IPS-18c (cell line): ENCODE data around the gene CFAP100.
A peak's percentile ranks its signal among the peaks of the same experiment; 100 is the strongest.

ENCODE experiments used
- H3K4me3 ChIP-seq: 2 replicates; pipeline ENCODE4 v1.7.0; 2013; ENCODE audit warnings: low read depth, mild to moderate bottlenecking, low read length, moderate library complexity; ENCODE audit not compliant: insufficient read depth
- H3K9me3 ChIP-seq: one replicate; pipeline ENCODE4 v1.6.1; 2013; ENCODE audit warnings: mild to moderate bottlenecking, low read length, moderate library complexity; ENCODE audit not compliant: control insufficient read depth, insufficient read depth

The CFAP100 gene

GRCh38 chr3:126474498-126475412 is 80.0 kb downstream of the CFAP100 start:
- H3K4me3 ChIP-seq: peak overlapping the region; percentile 63
- no peaks in the 10 kb centered on the region for H3K9me3 ChIP-seq

GRCh38 chr3:126475413-126476114 is 80.9 kb downstream of the CFAP100 start, which contains the start of gene ZXDC:
Gene ZXDC, minus strand, starts transcription at chr3:126475891. Its CDS starts 26 bp downstream, at chr3:126475865.
- H3K4me3 ChIP-seq: peak within 1 kb of the TSS; percentile 70

GRCh38 chr3:126476166-126477060 is 81.7 kb downstream of the CFAP100 start:
- H3K4me3 ChIP-seq: peak overlapping the region; percentile 70
- H3K9me3 ChIP-seq: no peaks in the 10 kb centered on the region

More at GRCh38 chr3:126475413-126476114, 80.9 kb downstream of the CFAP100 start, which contains the start of gene ZXDC:
- no peaks in the 10 kb centered on the region for H3K9me3 ChIP-seq

- H3K9me3 ChIP-seq: no peaks in the 10 kb centered on the region
- no peak overlapping the region for H3K4me3 ChIP-seq
Observed at GRCh38 chr3:126477061-126477380, 82.3 kb downstream of the CFAP100 start.

DNA sequence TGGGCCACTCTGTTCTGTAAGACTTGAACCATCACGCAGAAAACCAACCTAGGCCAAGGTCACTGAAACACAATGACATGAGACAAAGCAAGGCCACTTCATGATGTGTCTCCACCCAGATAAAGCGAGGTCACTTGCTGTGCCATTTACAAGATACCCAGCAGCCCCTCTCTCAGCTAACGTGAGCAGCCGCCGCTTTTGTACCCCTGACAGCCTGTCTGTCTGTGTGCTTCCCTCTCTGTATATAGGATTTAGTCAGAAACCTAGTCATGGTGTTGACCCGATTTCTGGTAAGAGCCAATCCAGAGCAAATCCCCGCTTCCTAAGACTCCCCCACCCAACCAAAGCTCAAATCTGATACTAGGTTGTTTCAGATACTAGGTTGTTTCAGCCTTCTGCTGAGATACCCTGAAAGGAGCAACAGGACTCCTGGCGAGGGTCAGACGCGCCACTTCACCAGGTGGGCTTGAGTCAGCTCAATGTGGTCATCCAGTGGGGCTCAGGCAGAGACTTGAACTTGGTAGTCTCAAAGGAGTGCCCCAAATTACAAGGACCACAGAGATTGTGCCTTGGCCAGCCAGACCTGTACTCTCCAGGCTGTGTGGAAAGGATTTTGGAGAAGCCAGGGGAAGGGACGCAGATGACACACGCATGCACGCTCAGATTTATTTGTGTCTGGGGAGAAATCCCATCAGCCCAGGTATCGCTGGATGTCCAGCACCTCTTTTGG is 84.0 kb downstream of the CFAP100 start:
- H3K9me3 ChIP-seq: no peaks in the 10 kb centered on the region
- H3K4me3 ChIP-seq: no peak overlapping the region

GRCh38 chr3:126479642-126480041 is 84.9 kb downstream of the CFAP100 start:
- no peaks in the 10 kb centered on the region for H3K9me3 ChIP-seq
- H3K4me3 ChIP-seq: no peak overlapping the region

GRCh38 chr3:126480206-126480605 is 85.5 kb downstream of the CFAP100 start:
- Histone ChIP-seq H3K9me3 (no peaks in the 10 kb centered on the region), H3K4me3 (no peak overlapping the region)

DNA sequence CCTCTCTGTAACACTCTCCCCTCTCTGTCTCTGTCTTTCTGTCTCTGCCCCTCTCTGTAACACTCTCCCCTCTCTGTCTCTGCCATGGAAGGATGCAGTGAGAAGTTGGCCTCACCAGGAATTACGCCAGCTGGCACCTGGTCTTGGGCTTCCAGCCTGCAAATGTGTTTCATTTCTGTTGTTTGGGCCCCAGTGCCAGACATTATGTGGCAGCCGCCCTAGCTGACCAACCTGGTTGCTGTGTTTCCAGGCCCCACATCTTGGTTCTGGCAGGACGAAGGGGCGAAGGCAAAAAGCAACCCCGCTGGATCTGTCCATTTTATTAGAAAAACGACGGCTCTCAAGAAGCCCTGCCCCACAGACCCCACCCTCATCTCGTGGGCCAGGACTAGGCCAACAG is 86.2 kb downstream of the CFAP100 start:
- Histone ChIP-seq H3K9me3 (no peaks in the 10 kb centered on the region), H3K4me3 (no peak overlapping the region)

GRCh38 chr3:126481808-126482502 is 87.2 kb downstream of the CFAP100 start:
- no peak overlapping the region for H3K4me3 ChIP-seq

DNA sequence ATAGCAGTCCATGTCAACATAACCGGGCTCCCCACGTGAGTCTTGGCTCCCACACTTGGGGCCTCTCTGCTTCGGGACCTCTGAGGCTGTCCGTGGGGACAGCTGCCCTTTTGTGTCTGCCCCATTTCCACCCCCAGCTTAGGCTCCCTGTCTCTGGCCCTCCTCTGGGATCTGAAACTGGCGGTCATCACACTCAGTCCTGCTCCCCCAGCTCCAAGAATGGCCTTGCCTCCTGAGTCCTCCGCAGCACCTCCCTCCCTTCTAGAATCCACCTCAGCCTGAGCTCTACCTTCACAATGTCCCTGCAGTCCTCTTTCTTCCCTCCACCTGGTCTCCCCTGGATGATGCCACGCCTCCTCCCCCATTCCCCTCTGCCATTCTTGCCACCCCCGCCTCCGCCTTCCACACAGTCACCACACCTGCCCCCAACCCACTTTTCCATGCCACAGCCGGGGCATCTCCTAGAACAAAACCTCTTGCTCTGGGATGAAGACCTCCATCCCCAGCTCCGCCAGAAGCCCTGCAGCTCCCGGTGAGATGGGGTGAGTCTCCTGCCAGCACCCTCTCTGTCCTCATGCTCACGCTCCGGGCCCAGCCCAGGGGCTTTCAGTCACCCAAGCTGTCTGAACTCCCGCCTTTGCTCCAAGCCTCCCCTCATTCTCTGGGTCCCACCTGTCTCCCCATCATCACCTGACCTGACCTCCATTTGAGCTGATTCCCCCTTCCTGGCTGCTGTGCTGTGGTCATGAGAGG is 88.0 kb downstream of the CFAP100 start:
- Histone ChIP-seq H3K4me3 (no peak overlapping the region), H3K9me3 (no peaks in the 10 kb centered on the region)

More at GRCh38 chr3:126481808-126482502, 87.2 kb downstream of the CFAP100 start:
- H3K9me3 ChIP-seq: no peaks in the 10 kb centered on the region

GRCh38 chr3:126483321-126483761 is 88.6 kb downstream of the CFAP100 start:
- Histone ChIP-seq H3K4me3 (no peak overlapping the region), H3K9me3 (no peaks in the 10 kb centered on the region)

GRCh38 chr3:126484148-126484547 is 89.4 kb downstream of the CFAP100 start:
- no peaks in the 10 kb centered on the region for H3K9me3 ChIP-seq
- no peak overlapping the region for H3K4me3 ChIP-seq

DNA sequence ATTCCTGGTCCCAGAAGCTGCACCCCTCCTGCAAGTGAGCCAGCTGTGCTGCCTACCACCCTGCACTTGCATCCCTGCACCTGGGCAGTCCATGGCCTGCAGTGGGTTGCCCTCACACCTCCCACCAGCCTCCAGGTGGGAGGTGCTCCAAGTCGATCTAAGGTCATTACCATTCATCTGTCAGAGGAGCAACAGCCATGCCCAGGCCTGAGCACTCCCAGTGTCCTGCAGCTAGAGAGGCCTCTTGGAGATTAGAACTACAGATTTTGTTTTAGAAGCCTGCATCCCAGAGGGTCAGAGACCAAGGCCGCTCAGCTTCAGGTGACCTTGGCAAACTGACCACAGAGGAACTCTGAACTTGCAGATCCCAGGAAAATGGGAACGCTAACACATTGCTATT is 90.0 kb downstream of the CFAP100 start:
- Histone ChIP-seq H3K9me3 (no peaks in the 10 kb centered on the region), H3K4me3 (no peak overlapping the region)

GRCh38 chr3:126485176-126485897 is 90.6 kb downstream of the CFAP100 start:
- H3K9me3 ChIP-seq: no peaks in the 10 kb centered on the region

DNA sequence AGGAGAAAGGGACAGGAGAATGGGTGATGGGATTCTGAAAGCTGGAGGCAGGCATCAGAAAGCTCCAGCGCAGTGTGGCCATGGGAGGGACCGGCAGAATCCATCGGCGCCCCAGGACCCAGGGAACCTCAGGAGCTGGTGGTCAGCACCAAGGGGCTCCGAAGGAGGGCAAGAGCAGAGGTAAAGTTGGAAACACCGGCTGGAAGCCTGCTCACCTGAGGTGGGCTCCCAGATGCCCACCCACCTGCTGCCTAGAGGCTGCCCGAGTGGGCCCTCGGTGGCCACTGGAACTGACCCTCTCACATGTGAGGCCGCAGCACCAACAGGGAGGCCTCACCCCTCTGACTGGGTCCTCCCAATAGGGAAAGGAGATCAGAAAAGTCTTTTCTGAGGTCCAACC is 91.2 kb downstream of the CFAP100 start:
- H3K9me3 ChIP-seq: no peaks in the 10 kb centered on the region
- no peak overlapping the region for H3K4me3 ChIP-seq

More at GRCh38 chr3:126485176-126485897, 90.6 kb downstream of the CFAP100 start:
- H3K4me3 ChIP-seq: no peak overlapping the region
